GM18498 (cell line): ENCODE measurements around the gene PLB1.

Source experiments
- ATAC-seq: cut with Tn5 transposase; IDR thresholded peaks from one replicate; pipeline ENCODE4 v1.9.1; 2021; ENCODE audit warnings: mild to moderate bottlenecking, moderate library complexity; ENCODE audit not compliant: unreplicated experiment

The PLB1 gene

GRCh38 chr2:28626376-28626775 is 130.5 kb downstream of the PLB1 start:
- no peak for ATAC-seq

GRCh38 chr2:28626891-28627421 is 131.1 kb downstream of the PLB1 start:
- ATAC-seq: no peak

- no peak for ATAC-seq
These were observed 132.0 kb downstream of the PLB1 start for GRCh38 chr2:28627722-28628480.

GRCh38 chr2:28628506-28628905 is 132.6 kb downstream of the PLB1 start:
- no peak for ATAC-seq

GRCh38 chr2:28628987-28629386 is 133.1 kb downstream of the PLB1 start:
- ATAC-seq: no peak

- no peak for ATAC-seq
These were observed 134.1 kb downstream of the PLB1 start for GRCh38 chr2:28629910-28630309.

GRCh38 chr2:28630341-28630740 is 134.5 kb downstream of the PLB1 start:
- no peak for ATAC-seq

GRCh38 chr2:28631514-28632206 is 135.8 kb downstream of the PLB1 start:
- ATAC-seq: no peak

- no peak for ATAC-seq
These were observed 136.9 kb downstream of the PLB1 start for GRCh38 chr2:28632791-28633190.

GRCh38 chr2:28633204-28633603 is 137.3 kb downstream of the PLB1 start:
- no peak for ATAC-seq

GRCh38 chr2:28633746-28634145 is 137.9 kb downstream of the PLB1 start:
- no peak for ATAC-seq

- ATAC-seq: no peak
These were observed 139.3 kb downstream of the PLB1 start for GRCh38 chr2:28635191-28635611.

- ATAC-seq: no peak
These were observed 140.6 kb downstream of the PLB1 start for GRCh38 chr2:28636491-28636890.

- no peak for ATAC-seq
These were observed 141.5 kb downstream of the PLB1 start for GRCh38 chr2:28637066-28638047.

GRCh38 chr2:28638102-28638501 is 142.2 kb downstream of the PLB1 start:
- ATAC-seq: no peak

- no peak for ATAC-seq
These were observed 143.3 kb downstream of the PLB1 start for GRCh38 chr2:28639092-28639691.

GRCh38 chr2:28639836-28640235 is 144.0 kb downstream of the PLB1 start:
- ATAC-seq: no peak

GRCh38 chr2:28640260-28640907 is 144.5 kb downstream of the PLB1 start:
- no peak for ATAC-seq

GRCh38 chr2:28640908-28641300 is 145.0 kb downstream of the PLB1 start:
- no peak for ATAC-seq

- ATAC-seq: no peak
These were observed 146.9 kb downstream of the PLB1 start for GRCh38 chr2:28642796-28643195.
